GM21786 (cell line): Measurements from ENCODE around the gene CEACAM19.

ENCODE experiments used
- ATAC-seq: cut with Tn5 transposase; IDR thresholded peaks from one replicate; pipeline ENCODE4 v1.9.1; 2021; ENCODE audit not compliant: unreplicated experiment

Gene CEACAM19

DNA sequence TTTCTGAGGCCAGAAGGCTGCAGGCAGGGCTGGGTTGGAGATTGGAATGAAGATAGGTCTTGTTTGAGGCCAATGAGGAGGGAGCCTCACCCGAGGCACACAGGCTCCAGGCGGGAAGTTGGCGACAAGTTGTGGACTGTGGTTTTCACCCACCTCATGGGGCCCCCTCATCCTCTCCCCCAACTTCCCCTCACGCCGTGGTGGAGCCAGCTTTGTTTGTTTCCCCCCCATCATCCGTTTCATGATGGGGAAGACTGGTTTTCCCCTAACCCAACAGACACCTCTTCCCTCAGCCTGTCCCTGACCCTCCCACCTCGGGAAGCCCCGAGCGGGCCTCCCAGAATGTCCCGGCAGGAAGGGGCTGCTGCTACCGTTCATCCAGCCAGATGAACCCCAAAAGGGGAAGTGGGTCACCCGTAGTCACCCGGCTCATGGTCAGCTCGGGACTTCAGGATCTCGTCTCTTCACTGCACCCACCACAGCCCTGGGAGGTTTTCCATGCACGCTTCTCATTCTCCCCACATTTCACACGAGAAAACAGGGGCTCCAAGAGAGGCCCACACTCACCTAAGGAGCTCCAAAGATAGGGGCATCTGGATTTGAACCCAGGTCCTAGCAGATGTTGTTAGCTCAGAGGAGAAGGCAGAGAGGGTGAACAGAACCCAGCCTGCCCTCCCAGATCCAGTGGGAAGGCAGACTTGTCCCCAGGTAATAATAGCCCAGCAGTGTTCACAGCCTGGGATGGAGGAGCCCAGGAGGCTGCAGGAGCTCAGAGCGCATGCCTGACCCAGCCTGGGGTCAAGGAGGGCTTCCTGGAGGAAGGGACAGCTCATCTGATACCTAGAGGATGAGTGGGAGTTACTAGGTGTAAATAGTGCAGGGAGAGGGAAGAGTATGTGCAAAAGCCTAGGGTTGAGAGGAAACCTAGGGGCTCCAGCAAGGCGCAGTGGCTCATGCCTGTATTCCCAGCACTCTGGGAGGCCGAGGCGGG is 51.1 kb downstream of the CEACAM19 start:
- no peak for ATAC-seq

DNA sequence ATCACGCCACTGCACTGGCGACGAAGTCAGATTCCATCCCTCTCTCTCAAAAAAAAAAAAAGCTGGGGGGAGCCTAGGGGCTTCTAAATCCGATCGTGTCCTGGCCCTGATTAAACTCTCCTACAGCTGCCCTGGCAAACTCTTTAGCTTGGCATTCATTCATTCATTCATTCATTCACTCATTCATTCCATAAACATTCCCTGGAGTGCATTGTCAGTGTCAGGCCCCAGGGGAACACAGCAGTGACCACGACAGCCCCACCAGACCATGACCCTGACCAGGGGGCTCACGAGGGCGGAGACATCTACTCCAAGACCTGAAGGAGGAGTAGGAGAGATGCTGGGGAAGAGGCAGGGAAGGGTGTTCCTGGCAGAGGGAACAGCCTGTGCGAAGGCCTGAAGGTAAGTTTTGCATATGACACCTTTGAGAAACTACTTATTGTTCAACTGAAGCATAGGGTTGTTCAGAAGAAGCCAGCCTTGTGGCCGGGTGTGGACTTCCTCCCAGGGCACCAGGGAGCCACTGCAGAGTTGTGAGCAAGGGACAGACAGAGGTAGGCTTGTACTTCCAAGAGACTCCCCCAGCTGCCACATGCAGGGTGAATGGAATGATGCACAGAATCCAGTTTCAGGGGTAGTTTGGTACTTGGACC is 52.1 kb downstream of the CEACAM19 start:
- no peak for ATAC-seq

DNA sequence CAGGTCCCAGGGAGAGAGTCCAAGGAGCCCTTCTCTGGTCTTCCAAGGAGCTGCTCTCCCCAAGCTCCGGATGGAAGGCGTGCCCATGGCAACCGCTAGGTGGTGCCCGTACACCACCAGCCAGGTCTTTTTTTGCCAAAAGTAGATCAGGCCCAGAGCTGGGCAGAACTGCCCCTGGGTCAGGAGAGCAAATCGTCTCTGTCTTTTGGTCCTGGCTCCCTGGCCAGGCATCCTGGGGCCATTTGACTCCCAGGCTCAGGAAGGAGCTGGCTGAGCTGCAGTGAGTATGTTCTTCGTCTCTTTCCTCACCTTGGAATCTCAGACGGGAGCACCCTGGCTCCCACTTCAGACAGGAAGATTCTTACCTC is 52.7 kb downstream of the CEACAM19 start:
- no peak for ATAC-seq

DNA sequence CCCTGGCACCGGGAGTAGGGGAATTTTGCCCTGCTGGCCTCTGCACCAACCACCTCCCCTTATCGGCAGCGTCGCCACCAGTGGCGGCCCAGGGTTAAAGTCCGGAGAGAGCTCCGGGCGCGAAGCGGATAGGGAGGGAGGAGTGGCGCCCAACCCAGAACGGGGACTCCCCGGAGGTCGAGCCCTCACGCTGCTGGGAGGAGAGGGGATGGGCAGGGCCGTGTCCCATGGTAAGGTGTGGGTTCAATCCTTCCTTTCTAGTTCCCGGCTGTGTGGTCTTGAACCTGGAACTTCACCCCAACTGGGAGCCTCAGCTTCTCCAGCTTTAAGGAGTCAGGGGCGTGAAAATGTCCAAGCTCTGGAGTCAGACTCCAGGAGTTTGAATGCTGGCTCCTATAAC is 54.0 kb downstream of the CEACAM19 start:
- no peak for ATAC-seq

DNA sequence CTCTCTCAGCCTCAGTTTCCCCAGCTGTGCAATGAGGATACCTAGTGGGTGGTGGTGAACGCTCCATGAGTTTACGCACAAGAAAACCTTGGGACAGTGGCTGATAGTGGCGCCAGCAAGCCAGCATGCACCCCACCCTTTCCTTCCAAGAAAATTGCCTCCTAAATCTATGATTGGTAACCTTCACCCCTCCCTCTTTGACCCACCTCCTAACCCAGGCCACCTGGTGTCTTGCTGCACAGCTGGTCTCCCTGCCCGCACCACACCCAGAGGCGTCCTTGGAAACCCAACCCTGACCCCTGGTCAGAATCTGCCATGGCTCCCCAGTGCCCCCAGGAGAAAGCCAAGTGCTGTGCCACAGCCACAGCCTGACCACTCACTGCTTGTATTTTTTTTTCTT is 54.4 kb downstream of the CEACAM19 start:
- ATAC-seq = no peak

DNA sequence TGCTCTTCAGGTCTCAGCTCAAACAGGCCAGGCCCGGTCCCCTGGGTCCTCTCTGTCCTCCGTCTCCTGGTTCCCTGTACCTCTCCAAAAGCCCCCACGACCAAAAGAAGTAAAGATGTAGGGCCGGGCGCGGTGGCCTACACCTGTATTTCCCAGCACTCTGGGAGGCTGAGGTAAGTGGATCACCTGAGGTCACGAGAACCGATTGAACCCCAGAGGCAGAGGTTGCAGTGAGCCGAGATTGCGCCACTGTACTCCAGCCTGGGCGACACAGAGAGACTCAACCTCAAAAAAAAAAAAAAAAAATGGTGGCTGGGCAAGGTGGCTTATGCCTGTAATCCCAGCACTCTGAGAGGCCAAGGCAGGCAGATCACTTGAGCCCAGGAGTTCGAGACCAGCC is 55.2 kb downstream of the CEACAM19 start:
- ATAC-seq = no peak

DNA sequence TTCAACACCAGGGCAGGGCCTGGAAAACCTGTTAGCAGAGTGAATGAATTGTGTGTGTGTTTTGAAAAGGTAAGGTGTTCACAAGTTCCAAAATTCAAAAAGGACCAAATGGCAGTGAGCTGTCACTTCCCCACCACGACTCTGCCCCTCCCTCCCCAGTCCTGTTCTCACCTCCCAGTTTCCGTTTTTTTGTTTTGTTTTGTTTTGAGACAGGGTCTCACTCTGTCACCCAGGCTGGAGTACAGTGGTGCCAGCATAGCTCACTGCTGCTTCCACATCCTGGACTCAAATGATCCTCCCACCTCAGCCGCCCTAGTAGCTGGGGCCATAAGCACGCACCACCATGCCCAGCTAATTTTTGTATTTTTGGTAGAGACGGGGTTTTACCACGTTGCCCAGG is 56.9 kb downstream of the CEACAM19 start:
- ATAC-seq = no peak

DNA sequence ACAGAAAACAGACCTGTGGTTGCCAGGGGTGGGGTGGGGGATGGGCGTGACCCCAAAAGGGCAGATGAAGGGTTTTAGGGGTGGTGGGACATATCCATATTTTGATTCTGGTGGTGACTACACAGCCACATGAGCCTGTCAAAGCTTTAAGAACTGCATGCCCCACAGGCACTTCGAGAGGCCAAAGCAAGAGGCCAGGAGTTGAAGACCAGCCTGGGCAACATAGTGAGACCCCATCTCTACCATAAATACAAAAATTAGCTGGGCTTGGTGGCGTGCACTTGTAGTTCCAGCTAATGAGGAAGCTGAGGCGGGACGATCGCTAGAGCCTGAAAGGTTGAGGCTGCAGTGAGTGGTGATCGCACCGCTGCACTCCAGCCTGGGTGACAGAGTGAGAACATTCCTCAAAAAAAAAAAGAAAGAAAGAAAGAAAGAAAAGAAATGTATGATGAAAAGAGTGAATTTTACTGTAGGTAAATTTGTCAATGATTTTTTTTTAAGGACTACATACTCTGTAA is 58.3 kb downstream of the CEACAM19 start:
- ATAC-seq = no peak

DNA sequence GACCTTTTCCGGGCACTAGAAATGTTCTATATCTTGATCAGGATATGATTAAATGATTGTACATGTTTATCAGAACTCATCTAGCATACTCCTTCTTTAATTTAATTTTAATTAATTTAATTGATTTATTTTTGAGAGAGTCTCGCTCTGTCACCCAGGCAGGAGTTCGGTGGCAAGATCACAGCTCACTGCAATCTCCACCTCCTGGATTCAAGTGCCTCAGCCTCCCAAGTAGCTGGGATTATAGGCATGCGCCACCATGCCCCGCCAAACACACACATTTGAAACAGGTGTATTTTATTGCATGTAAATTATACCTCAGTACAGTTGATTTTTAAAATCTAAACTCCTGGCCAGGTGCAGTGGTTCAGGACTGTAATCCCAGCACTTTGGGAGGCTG is 59.8 kb downstream of the CEACAM19 start:
- no peak for ATAC-seq

DNA sequence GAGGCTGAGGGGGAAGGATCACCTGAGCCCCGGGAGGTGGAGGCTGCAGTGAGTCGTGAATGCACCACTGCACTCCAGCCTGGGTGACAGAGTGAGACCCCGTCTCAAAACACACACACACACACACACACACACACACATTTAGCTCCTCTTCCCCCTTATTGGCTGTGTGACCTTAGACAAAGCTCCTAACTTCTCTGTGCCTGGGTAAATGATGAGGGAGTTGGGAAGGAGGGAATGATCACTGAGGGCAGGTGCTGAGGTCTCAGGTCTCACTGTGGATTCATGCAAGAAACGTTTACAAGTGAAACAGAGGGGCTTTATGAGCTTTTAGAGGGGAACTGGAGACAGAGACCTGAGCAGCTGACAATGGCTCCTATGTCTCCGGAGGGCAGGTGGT is 60.3 kb downstream of the CEACAM19 start:
- ATAC-seq = no peak

DNA sequence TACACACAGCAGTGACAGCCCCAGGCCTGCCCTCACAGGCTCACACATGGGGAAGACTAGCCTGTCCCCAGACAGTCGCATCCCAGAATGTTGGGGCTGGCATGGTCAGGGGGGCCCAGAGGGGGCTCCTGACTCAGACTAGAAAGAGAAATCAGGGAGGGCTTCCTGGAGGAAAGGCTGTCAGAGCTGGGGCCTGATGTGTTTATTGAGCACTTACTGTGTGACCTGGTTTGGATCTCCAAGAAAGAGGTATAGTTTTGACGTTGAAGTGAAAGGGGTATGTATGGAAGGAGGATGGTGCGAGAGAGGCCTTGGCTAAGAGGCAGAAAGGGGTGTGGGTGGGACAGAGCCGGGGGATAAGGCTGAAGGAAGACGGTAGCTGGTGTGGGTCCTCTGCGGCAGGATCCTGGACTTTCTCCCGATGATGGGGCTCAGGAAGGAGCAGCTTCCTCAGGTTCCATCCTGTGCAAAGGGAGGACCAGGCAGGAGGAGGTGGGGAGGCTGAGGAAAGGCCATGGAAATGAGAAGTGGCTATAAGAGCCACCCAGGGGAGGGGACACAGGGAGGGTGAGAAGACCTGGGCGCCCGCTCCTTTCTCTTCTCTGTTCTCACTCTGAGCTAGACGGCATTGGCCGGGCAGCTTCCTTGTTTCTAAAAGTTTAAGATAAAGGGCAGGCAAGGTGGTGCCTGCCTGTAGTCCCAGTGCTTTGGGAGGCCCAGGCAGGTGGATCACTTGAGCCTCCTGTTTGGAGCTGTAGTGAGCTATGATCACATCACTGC is 61.1 kb downstream of the CEACAM19 start:
- ATAC-seq = no peak
